NCI-H1417 treated with DMSO at 0.1 percent for 48 hours (cell line): ENCODE data around the gene DUS1L.
"Not testable (repeated sequence)": the region's sequence is repeated elsewhere in the genome, so short reads cannot be mapped to it uniquely, and the experiment has no call there.

Experiments used
- DNase-seq: peaks from one replicate; lab custom pipeline; 2025; lab: John Stamatoyannopoulos, UW

Gene DUS1L

GRCh38 chr17:82039695-82040299 lies 25.8 kb downstream of the DUS1L start:
- DNase-seq = no peak

DNA sequence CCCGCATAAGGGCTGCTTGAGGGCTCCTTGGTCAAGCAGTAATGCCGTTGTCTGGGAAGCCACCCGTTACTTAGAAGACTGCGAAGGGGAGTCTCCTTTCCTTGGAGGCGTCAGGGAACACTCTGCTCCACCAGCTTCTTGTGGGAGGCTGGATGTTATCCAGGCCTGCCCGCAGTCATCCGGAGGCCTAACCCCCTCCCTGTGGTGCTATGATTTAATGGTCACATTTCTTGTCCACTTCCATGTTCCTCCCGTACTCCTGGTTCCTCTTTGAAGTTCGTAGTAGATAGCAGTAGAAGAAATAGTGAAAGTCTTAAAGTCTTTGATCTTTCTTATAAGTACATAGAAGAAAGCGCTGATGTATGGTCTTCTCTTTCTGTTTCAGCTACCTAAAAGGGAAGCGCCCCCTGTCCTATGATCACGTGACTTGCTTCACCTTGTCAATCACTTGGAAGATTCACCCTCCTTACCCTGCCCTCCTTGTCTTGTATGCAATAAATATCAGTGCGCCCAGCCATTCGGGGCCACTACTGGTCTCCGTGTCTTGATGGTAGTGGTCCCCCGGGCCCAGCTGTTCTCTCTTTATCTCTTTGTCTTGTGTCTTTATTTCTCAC lies 26.7 kb downstream of the DUS1L start:
- DNase-seq = not testable (repeated sequence)

DNA sequence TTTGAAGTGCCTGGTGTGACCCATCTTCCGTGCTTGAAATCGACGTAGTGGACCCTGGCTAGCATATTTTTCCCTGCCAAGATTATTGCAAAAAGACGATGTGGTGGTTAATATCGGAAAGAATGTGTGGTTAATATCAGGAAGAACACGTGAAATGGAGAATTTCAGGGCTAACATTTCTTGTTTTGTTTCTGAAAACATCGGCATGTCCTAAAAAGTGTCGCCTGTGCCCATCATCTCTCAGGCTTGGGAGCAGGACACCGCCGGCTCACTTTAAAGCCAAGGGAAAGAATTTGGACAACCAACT lies 27.8 kb downstream of the DUS1L start:
- no peak for DNase-seq

- peak; percentile 63 for DNase-seq
These were observed 28.3 kb downstream of the DUS1L start, which contains the start of gene DCXR for GRCh38 chr17:82037092-82037888. Gene DCXR (minus strand): TSS chr17:82037697. CDS start chr17:82037682, 15 bp downstream.

DNA sequence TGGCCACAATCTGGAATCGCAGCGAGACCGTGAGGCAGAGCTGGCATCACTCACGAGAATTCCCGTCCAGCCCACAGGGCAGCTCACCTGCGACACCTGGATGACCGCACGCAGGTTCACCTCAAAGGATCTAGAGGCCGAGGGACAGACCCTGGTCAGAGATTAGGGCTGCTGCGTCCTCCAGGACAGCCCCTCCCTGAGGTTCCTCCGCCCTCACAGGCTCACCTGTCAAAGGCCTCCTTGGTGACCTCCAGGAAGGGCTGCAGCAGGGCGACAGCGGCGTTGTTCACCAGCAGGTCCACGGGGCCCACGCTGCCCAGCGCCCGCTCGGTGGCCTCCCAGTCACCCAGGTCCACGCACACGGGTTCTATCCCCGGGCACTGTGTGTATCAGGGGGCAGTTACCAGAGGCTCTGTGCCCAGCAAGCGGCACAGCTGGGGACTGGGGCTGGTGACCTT lies 28.9 kb downstream of the DUS1L start:
- DNase-seq = no peak

- DNase-seq = no peak
These were observed 29.5 kb downstream of the DUS1L start for GRCh38 chr17:82035956-82036633.

DNA sequence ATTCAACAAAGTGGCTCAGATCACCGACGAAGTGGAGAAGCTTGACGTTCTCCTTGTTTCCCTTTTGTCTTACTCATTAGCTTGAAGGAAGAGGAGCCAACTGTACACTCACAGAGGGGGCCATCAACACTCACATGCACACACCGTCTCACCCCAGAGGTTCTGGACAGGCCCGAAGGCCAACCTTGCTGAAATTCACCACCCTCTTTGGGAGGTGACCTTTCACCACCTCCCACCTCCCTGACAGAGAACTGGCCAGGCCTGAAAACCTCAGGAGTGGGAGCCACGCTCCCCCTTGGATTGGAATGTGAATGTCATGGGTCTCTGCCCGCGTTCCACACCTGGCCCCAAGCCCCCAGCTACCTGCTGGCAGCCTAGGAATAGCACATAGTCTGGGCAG lies 30.1 kb downstream of the DUS1L start:
- no peak for DNase-seq

DNA sequence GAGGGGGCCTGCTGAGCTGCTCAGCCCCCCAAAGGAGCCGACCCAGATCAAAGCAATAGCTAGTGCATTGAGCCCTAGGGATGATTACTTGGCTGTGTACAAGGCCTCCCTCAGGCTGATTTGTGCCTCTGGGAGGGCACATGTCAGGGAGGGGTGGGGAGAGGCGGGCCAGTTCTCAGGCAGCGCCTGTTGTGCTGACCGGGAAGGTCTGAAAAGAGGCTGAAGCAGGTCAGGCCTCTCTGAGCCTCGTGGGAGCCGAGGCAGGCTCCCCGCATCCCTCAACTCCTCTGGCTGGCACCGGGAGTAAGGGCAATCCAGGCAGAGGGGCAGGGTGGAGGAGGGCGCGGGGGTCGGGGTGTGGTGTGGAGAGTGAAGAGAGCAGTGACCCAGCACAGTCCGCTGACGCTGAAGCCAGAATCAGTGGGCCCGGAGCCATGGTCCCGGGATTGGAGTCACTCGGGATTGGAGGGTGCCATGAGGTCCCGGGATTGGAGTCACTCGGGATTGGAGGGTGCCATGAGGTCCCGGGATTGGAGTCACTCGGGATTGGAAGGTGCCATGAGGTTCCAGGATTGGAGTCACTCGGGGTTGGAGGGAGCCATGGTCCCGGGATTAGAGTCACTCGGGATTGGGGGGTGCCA lies 31.1 kb downstream of the DUS1L start:
- DNase-seq = no peak

DNA sequence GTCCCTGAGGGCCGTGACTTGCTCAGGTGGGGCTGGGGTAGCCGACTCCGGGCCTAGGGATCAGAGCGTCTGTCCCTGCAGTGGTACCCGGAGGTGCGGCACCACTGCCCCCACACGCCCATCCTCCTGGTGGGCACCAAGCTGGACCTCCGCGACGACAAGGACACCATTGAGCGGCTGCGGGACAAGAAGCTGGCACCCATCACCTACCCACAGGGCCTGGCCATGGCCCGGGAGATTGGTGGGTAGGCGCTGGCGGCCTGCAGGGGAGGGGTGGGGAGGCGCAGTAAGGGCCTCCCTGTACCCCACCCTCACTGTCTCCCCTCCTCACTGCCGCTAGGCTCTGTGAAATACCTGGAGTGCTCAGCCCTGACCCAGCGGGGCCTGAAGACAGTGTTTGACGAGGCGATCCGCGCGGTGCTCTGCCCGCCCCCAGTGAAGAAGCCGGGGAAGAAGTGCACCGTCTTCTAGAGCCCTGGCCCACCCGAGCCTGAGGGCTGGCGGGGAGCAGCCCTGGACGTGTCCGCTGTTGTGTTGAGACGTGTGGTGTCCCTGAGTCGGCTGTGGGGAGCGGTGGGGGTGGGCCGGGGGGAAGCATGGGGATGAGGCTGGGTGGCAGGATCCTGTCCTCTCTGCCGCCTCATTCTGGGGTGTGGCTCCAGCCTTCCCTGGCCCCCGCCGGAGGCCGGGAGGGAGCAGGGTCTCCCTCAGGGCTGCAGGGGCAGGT lies 32.1 kb downstream of the DUS1L start:
- no peak for DNase-seq

DNA sequence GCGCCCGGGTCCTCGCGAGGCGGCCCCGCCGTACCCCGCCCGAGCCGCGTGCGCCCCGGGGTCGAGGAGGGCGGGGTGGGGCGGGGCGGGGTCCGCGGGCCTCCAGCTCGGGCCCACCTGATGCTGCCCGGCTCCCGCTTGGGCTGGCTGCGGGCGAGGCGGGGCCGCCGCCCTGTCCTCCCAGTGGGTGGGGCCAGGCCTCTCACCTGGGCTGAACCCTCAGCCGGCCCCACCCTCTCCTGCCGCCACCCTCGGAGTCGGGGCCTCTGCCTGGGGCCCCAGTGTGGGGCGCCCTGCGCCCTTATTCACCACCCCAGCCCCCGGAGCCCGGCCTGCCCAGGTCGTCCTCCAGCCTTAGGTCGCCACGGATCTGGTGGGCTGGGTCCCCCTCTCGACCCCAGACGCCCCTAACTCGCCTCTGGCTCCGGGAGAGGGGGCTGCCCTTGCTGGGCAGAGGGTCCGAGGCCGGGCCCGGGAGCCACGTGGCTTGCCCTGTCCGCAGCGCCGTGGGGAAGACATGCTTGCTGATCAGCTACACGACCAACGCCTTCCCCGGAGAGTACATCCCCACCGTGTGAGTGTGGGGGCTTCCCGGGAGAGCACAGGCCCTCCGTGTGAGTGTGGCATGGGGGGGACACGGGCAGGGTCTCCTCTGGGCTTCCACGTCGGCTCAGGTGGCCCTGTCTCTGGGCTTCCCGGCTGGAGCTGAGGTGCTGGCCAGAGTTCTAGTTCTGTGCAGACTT lies 33.5 kb downstream of the DUS1L start:
- DNase-seq = no peak

DNA sequence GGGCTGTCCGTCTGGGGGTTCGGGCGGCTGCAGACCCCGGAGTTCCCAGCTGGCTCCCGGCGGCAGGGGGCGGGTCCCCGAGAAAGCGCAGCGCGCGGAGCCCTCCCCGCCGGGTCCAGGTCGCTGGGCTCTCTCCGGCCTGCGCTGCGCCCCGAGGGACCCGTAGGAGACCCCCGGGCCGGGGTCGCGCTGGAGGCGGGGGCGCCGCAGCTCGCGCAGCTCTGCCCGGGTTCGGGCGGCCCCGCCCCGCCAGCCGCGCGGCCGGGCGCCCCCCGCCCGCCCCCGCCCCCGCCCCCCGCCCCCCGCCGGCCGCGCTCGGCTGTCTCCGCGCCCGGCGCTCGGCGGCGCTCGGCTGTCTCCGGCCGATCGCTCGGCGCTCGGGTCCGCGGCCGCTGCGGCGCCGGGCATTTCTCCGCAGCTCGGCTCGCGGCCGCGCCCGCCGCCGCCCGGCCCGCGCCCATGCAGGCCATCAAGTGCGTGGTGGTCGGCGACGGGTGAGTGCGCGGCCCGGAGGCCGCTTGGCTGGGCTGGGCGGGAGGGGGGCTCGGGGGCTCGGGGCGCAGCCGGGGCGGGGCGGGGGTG lies 34.2 kb downstream of the DUS1L start, which contains the start of gene RAC3:
Gene RAC3 (plus strand): TSS at position 376 of the 582 bp plus-strand sequence. CDS start 84 bp downstream, at position 460.
- no peak for DNase-seq

GRCh38 chr17:82030470-82031302 lies 34.9 kb downstream of the DUS1L start:
- DNase-seq = no peak

- DNase-seq = no peak
These were observed 35.6 kb downstream of the DUS1L start for GRCh38 chr17:82029990-82030469.

- no peak for DNase-seq
These were observed 36.2 kb downstream of the DUS1L start for GRCh38 chr17:82029391-82029790.

DNA sequence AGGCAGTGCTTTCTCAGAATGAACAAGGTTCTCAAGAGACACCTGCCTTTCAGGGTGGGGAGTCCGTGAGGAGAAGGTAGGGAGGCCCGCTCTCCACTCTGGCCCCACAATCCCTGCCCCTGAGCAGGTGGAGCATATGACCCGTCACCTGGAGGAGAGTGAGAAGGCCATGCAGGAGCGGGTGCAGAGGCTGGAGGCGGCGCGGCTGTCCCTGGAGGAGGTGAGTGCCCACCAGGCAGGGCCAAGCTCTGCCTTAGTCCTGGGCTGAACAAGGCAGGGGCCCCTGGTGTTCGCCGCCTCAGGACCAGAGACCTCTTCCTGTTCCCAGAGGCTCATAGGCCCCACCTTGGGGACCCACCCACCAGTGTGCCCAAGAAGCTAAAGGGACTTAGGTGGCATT lies 36.6 kb downstream of the DUS1L start:
- DNase-seq = no peak

GRCh38 chr17:82028246-82028645 lies 37.4 kb downstream of the DUS1L start:
- no peak for DNase-seq

DNA sequence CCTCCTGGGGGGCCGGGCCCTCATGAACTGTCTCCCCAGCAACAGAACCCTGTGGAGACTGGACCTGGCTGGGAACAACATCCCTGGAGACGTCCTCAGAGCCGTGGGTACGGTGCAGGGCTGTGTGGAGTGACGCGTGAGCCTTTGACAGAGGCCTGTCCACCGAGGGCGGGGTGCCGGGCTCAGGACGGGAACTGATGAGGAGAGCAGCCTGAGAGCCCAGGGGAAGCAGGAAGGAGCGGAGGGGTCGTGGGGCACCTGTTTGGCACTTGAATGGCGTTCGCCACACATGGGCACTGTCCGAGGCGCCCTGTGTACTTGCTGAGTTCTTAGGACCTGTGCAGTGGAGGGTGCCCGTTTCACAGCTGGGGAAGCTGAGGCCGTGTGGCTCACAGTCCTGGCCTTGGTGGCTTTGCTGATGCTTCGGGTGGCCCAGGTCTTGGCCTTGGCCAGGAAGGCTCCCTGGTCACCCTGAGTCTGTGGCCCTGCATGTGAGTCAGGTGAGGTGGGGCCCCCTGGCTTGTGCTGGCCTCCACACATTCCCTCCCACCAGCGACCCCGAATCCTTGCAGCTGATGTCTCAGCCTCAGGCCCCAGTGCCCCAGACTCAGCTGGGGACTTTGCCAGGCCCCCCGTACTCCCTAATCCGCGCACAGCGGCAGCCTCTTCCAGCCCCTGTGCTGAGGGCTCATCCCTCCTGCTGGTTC lies 40.0 kb downstream of the DUS1L start:
- no peak for DNase-seq

DNA sequence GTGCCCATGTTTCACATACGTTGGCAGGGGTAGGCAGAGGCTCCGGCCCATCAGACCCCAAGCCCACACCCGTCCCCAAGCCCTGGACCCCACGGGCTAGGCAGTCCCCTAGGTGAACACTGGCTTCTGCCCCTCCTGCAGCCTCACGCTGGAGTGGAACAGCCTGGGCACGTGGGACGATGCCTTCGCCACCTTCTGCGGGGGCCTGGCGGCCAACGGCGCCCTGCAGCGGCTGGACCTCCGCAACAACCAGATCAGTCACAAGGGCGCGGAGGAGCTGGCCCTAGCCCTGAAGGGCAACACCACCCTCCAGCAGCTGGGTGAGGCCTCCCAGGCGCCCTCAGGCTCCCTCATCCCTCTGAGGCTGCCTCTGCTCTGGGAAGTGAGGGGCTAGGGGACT lies 40.7 kb downstream of the DUS1L start:
- no peak for DNase-seq
